Upper lobe of left lung (tissue), 4 donors: ENCODE results near the gene DMRTA2.

Experiments
- POLR2A ChIP-seq, 4 donors: fragments of 450-650 bp; IDR thresholded peaks; one replicate each; pipeline ENCODE4 v1.5.1; 2016 to 2017; ENCODE audit warnings: antibody characterized with exemption in 4 of 4, mild to moderate bottlenecking in 2 of 4
- POLR2AphosphoS5 ChIP-seq, 2 donors: sonication (generic); formaldehyde crosslinking; IDR thresholded peaks; one replicate each; pipeline ENCODE4 v1.5.1; 2017; ENCODE audit warnings: antibody characterized with exemption in 2 of 2
- TF ChIP-seq, protein P1 (sequence below), 6 experiments: fragments of 450-650 bp in 4 of 6; fragments of 200-600 bp in 2 of 6; sonication (generic) in 2 of 6; IDR thresholded peaks; one replicate each; pipeline ENCODE4 v1.5.1; 2016 to 2019; ENCODE audit warnings: antibody characterized with exemption in 6 of 6

DNA sequence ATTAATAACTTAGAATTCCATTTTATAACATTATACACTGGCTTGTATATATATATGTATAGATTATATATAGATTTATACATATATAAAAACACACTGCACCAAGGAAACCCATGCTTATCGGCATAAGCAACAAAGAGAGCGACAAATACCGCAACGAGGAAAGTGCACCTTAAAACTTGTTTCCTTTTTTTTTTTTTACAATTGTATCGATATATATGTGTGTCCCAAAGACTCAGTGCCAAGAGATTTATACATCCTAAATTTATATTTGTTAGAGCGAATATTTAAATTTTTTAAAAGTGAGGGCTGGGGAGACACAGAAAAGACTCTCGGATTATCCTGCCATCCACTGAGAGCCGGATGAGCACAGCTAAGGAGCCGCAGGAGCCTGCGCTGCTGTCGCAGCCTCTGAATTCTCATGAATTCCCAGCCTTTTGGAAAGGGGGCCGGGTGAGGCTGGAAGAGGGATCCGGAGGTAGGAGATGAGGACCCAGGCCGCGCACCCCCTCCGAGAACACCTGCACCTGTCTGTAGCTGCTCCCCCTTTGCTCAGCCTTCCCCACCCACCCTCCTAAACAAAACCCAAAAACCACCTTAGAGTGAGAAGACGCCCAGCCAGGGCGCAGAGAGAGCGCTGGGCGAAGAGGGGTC is 5.2 kb downstream of the DMRTA2 start:
- TF ChIP-seq, protein P1, sequence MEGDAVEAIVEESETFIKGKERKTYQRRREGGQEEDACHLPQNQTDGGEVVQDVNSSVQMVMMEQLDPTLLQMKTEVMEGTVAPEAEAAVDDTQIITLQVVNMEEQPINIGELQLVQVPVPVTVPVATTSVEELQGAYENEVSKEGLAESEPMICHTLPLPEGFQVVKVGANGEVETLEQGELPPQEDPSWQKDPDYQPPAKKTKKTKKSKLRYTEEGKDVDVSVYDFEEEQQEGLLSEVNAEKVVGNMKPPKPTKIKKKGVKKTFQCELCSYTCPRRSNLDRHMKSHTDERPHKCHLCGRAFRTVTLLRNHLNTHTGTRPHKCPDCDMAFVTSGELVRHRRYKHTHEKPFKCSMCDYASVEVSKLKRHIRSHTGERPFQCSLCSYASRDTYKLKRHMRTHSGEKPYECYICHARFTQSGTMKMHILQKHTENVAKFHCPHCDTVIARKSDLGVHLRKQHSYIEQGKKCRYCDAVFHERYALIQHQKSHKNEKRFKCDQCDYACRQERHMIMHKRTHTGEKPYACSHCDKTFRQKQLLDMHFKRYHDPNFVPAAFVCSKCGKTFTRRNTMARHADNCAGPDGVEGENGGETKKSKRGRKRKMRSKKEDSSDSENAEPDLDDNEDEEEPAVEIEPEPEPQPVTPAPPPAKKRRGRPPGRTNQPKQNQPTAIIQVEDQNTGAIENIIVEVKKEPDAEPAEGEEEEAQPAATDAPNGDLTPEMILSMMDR (IDR thresholded peaks at IDR 0.05), result no peak
- no peak for TF ChIP-seq POLR2A (IDR thresholded peaks at IDR 0.05)
- TF ChIP-seq POLR2AphosphoS5 (IDR thresholded peaks at IDR 0.05), result no peak
